AG04449 (cell line): ENCODE data around the gene CUL1.

ENCODE experiments used
- CTCF ChIA-PET: fragments of 350-600 bp; formaldehyde crosslinking; extraction: SDS; loops from one replicate; lab custom pipeline; 2021; ENCODE audit warnings: antibody characterized with exemption; lab: Yijun Ruan, JAX
- POLR2A ChIA-PET: fragments of 400-600, 350-600 bp; formaldehyde crosslinking; extraction: SDS; loops from one replicate; lab custom pipeline; 2020; ENCODE audit warnings: antibody characterized with exemption, inconsistent platforms; lab: Yijun Ruan, JAX
- DNase-seq: peaks from one replicate; pipeline ENCODE4 v3.0.0-alpha.2; 2010; ENCODE audit warnings: low read depth, low spot score
- H3K4me3 ChIP-seq: 2 replicates; pipeline ENCODE4 v1.5.1; 2011; ENCODE audit warnings: low read depth, mild to moderate bottlenecking, control low read depth, low read length
- CTCF ChIP-seq: IDR thresholded peaks from one replicate; pipeline ENCODE4 v1.5.1; 2011; ENCODE audit warnings: mild to moderate bottlenecking, moderate library complexity, low read length, control low read depth, inconsistent platforms; ENCODE audit not compliant: insufficient read depth; ENCODE audit errors: missing control alignments

The CUL1 gene

GRCh38 chr7:148664324-148664723 is 34.4 kb upstream of the CUL1 start:
- POLR2A ChIA-PET, result no interaction called here
- CTCF ChIA-PET, result no interaction called here
- no peak overlapping the region for H3K4me3 ChIP-seq
- DNase-seq, result no peak
- no peak for TF ChIP-seq CTCF

GRCh38 chr7:148665221-148665620 is 33.5 kb upstream of the CUL1 start:
- DNase-seq, result no peak
- TF ChIP-seq CTCF, result no peak
- ChIA-PET POLR2A (no interaction called here), CTCF (no interaction called here)
- no peak overlapping the region for H3K4me3 ChIP-seq

- no peak overlapping the region for H3K4me3 ChIP-seq
- CTCF ChIA-PET, result no interaction called here
- no peak for TF ChIP-seq CTCF
- no peak for DNase-seq
- POLR2A ChIA-PET, result no interaction called here
Observed at GRCh38 chr7:148669927-148670326, 28.8 kb upstream of the CUL1 start.

- no peak overlapping the region for H3K4me3 ChIP-seq
- ChIA-PET POLR2A (no interaction called here), CTCF (no interaction called here)
- TF ChIP-seq CTCF, result no peak
- DNase-seq, result no peak
Observed at GRCh38 chr7:148670374-148670773, 28.3 kb upstream of the CUL1 start.

- DNase-seq, result no peak
- CTCF ChIA-PET, result no interaction called here
- POLR2A ChIA-PET, result no interaction called here
- H3K4me3 ChIP-seq, result no peak overlapping the region
- no peak for TF ChIP-seq CTCF
Observed at GRCh38 chr7:148670807-148671206, 27.9 kb upstream of the CUL1 start.

- CTCF ChIA-PET, result no interaction called here
- no peak for DNase-seq
- POLR2A ChIA-PET, result no interaction called here
Observed at GRCh38 chr7:148672041-148672440, 26.7 kb upstream of the CUL1 start.

More at GRCh38 chr7:148672041-148672440, 26.7 kb upstream of the CUL1 start:
- no peak for TF ChIP-seq CTCF
- H3K4me3 ChIP-seq, result no peak overlapping the region
